Fibroblast of lung (primary cell): ENCODE measurements around the gene HS6ST2. TPM values are rescaled to one million over a fixed set of nuclear protein-coding genes. Genes with fewer than 3 reads are reported as not detected.

Experiments
- DNase-seq, 2 donors: peaks; one replicate each; pipeline versions ENCODE4 v3.0.0 to v3.0.0-alpha.2; 2010; ENCODE audit warnings: low read depth in 2 of 2
- H2AFZ ChIP-seq: 2 replicates; pipeline ENCODE4 v1.5.1; 2012; ENCODE audit warnings: low read length, control low read depth, inconsistent platforms
- H3K27ac ChIP-seq: 2 replicates; pipeline ENCODE4 v1.5.1; 2011; ENCODE audit warnings: low read length, control low read depth; ENCODE audit not compliant: insufficient read depth
- H3K27me3 ChIP-seq: 2 replicates; pipeline ENCODE4 v1.5.1; 2011; ENCODE audit warnings: mild to moderate bottlenecking, low read length; ENCODE audit not compliant: control insufficient read depth, insufficient read depth
- H3K36me3 ChIP-seq: 2 replicates; pipeline ENCODE4 v1.5.1; 2011; ENCODE audit warnings: low read length; ENCODE audit not compliant: control insufficient read depth, insufficient read depth
- H3K4me1 ChIP-seq: 2 replicates; pipeline ENCODE4 v1.5.1; 2011; ENCODE audit warnings: low read length; ENCODE audit not compliant: control insufficient read depth, insufficient read depth; ENCODE audit errors: extremely low read depth
- H3K4me2 ChIP-seq: 2 replicates; pipeline ENCODE4 v1.5.1; 2011; ENCODE audit warnings: low read length, control low read depth; ENCODE audit not compliant: insufficient read depth; ENCODE audit errors: extremely low read depth
- H3K4me3 ChIP-seq, 4 experiments: fragments of 200-600 bp in 1 of 4; sonication (generic) in 1 of 4; replicated peaks in 1 of 4; 2 replicates each; pipeline ENCODE4 v1.5.1; 2011 to 2016; ENCODE audit warnings: low read length in 4 of 4, low read depth in 3 of 4, mild to moderate bottlenecking in 3 of 4, control low read depth in 2 of 4, inconsistent platforms in 1 of 4, mixed read lengths in 1 of 4; ENCODE audit not compliant: insufficient read depth in 1 of 4; ENCODE audit errors: control extremely low read depth in 1 of 4
- H3K79me2 ChIP-seq: 2 replicates; pipeline ENCODE4 v1.5.1; 2012; ENCODE audit warnings: mild to moderate bottlenecking, low read length, inconsistent platforms; ENCODE audit not compliant: control insufficient read depth, insufficient read depth
- H3K9ac ChIP-seq: 2 replicates; pipeline ENCODE4 v1.5.1; 2011; ENCODE audit warnings: mild to moderate bottlenecking, low read length, control low read depth; ENCODE audit not compliant: insufficient read depth
- H3K9me3 ChIP-seq: 2 replicates; pipeline ENCODE4 v1.5.1; 2012; ENCODE audit warnings: low read depth, low read length; ENCODE audit not compliant: control insufficient read depth, insufficient read depth
- H4K20me1 ChIP-seq: 2 replicates; pipeline ENCODE4 v1.5.1; 2011; ENCODE audit warnings: low read length; ENCODE audit not compliant: control insufficient read depth, insufficient read depth; ENCODE audit errors: extremely low read depth
- CTCF ChIP-seq, 2 donors: IDR thresholded peaks in 1 of 2; conservative IDR thresholded peaks in 1 of 2; 1 replicate in 1 of 2; 2 replicates in 1 of 2; pipeline ENCODE4 v1.5.1; 2011 to 2012; ENCODE audit warnings: low read length in 2 of 2, control low read depth in 1 of 2, inconsistent platforms in 1 of 2, low read depth in 1 of 2, mild to moderate bottlenecking in 1 of 2
- EZH2 ChIP-seq: IDR thresholded peaks from 2 replicates; pipeline ENCODE4 v1.5.1; 2012; ENCODE audit warnings: low read length, control low read depth, mild to moderate bottlenecking; ENCODE audit errors: missing control alignments
- polyA plus RNA-seq, 2 donors: library from polyadenylated mRNA; depleted of rRNA in 1 of 2; stranded (reverse) in 1 of 2; unstranded in 1 of 2; fragments of >200 nt; gene quantifications; 2 replicates each; pipeline ENCODE4 v1.2.1, GENCODE V29; 2011 to 2012; ENCODE audit warnings: missing spikeins in 1 of 2
- total RNA-seq: library from RNA; depleted of rRNA; stranded (reverse); fragments of >200 nt; gene quantifications from 2 replicates; pipeline ENCODE4 v1.2.1, GENCODE V29; 2014

HS6ST2 gene
- total and polyA plus RNA-seq, 2 donors (not counting 1 experiment from before 2014, with no cell fraction given) = 0.01 to 0.17 TPM

GRCh38 chrX:132685276-132685675 lies 273.2 kb downstream of the HS6ST2 start:
- no peaks in the 10 kb centered on the region for H3K27me3 ChIP-seq
- H3K4me2 ChIP-seq = no peak overlapping the region
- H3K27ac ChIP-seq = no peak overlapping the region
- no peak overlapping the region for H3K4me3 ChIP-seq
- no peak overlapping the region for H2AFZ ChIP-seq
- TF ChIP-seq CTCF (conservative IDR thresholded peaks at IDR 0.05 in 1 of 2, IDR thresholded peaks at IDR 0.05 in 1 of 2; ENCODE audit: low read depth in 1 of 2, low read length in 2 of 2) (no peak), EZH2 (no peak)
- no peaks in the 10 kb centered on the region for H4K20me1 ChIP-seq
- H3K36me3 ChIP-seq = no peaks in the 10 kb centered on the region
- H3K4me1 ChIP-seq = no peaks in the 10 kb centered on the region
- DNase-seq = no peak
- no peaks in the 10 kb centered on the region for H3K79me2 ChIP-seq
- H3K9ac ChIP-seq = no peak overlapping the region
- no peaks in the 10 kb centered on the region for H3K9me3 ChIP-seq

GRCh38 chrX:132677233-132677716 lies 281.2 kb downstream of the HS6ST2 start:
- TF ChIP-seq EZH2 (no peak), CTCF (conservative IDR thresholded peaks at IDR 0.05 in 1 of 2, IDR thresholded peaks at IDR 0.05 in 1 of 2; ENCODE audit: low read depth in 1 of 2, low read length in 2 of 2) (no peak)
- no peak for DNase-seq
- Histone ChIP-seq H3K27me3 (no peaks in the 10 kb centered on the region), H3K27ac (no peak overlapping the region), H2AFZ (no peak overlapping the region), H3K79me2 (no peaks in the 10 kb centered on the region), H3K4me3 (no peak overlapping the region), H4K20me1 (no peaks in the 10 kb centered on the region), H3K9ac (no peak overlapping the region), H3K4me2 (no peak overlapping the region), H3K4me1 (no peaks in the 10 kb centered on the region), H3K36me3 (no peaks in the 10 kb centered on the region), H3K9me3 (no peaks in the 10 kb centered on the region)

- Histone ChIP-seq H3K9ac (no peak overlapping the region), H3K4me3 (no peak overlapping the region), H3K4me1 (no peaks in the 10 kb centered on the region), H3K9me3 (no peaks in the 10 kb centered on the region), H2AFZ (no peak overlapping the region), H3K27me3 (no peaks in the 10 kb centered on the region), H3K4me2 (no peak overlapping the region), H3K27ac (no peak overlapping the region), H3K79me2 (no peaks in the 10 kb centered on the region), H4K20me1 (no peaks in the 10 kb centered on the region), H3K36me3 (no peaks in the 10 kb centered on the region)
- no peak for DNase-seq
- TF ChIP-seq CTCF (conservative IDR thresholded peaks at IDR 0.05 in 1 of 2, IDR thresholded peaks at IDR 0.05 in 1 of 2; ENCODE audit: low read depth in 1 of 2, low read length in 2 of 2) (no peak), EZH2 (no peak)
Observed at GRCh38 chrX:132676561-132677186, 281.8 kb downstream of the HS6ST2 start.
